DND-41 (cell line): Measurements from ENCODE around the gene NRXN2.

Experiments used
- ATAC-seq: fragments of 200-7000 bp; cut with Tn5 transposase; 3 replicates; pipeline ENCODE4 v1.9.1; 2021; ENCODE audit warnings: low read depth; ENCODE audit not compliant: insufficient read depth
- DNase-seq: peaks from one replicate; pipeline ENCODE4 v3.0.0-alpha.2; 2020
- H2AFZ ChIP-seq: 2 replicates; pipeline ENCODE4 v1.6.0; 2012; ENCODE audit warnings: low read depth, low read length
- H3K27ac ChIP-seq: 2 replicates; pipeline ENCODE4 v1.5.1; 2012; ENCODE audit warnings: low read length, inconsistent platforms
- H3K27me3 ChIP-seq: fragments of 200-600 bp; sonication (generic); 2 replicates; pipeline ENCODE4 v1.6.0; 2012; ENCODE audit warnings: low read length, mild to moderate bottlenecking, inconsistent platforms; ENCODE audit not compliant: insufficient read depth, poor library complexity
- H3K36me3 ChIP-seq: 2 replicates; pipeline ENCODE4 v1.5.1; 2012; ENCODE audit warnings: low read length, inconsistent platforms; ENCODE audit not compliant: insufficient read depth
- H3K4me1 ChIP-seq: 2 replicates; pipeline ENCODE4 v1.5.1; 2012; ENCODE audit warnings: mild to moderate bottlenecking, low read length; ENCODE audit not compliant: insufficient read depth
- H3K4me2 ChIP-seq: 2 replicates; pipeline ENCODE4 v1.6.0; 2012; ENCODE audit warnings: mild to moderate bottlenecking, moderate library complexity, low read length, inconsistent platforms; ENCODE audit not compliant: insufficient read depth
- H3K4me3 ChIP-seq, 2 experiments: fragments of 200-600 bp in 1 of 2; shearing (Covaris generic) in 1 of 2; 2 replicates each; pipeline ENCODE4 v1.5.1; 2012 to 2016; ENCODE audit warnings: inconsistent platforms in 2 of 2, low read length in 2 of 2, mild to moderate bottlenecking in 2 of 2, low read depth in 1 of 2, moderate library complexity in 1 of 2
- H3K79me2 ChIP-seq: 2 replicates; pipeline ENCODE4 v1.6.0; 2012; ENCODE audit warnings: low read length, inconsistent platforms; ENCODE audit not compliant: insufficient read depth
- H3K9ac ChIP-seq: 2 replicates; pipeline ENCODE4 v1.6.0; 2012; ENCODE audit warnings: low read depth, mild to moderate bottlenecking, inconsistent platforms, low read length, moderate library complexity
- H3K9me3 ChIP-seq: 2 replicates; pipeline ENCODE4 v1.5.1; 2012; ENCODE audit warnings: low read length, moderate library complexity, mild to moderate bottlenecking, inconsistent platforms; ENCODE audit not compliant: insufficient read depth, severe bottlenecking
- H4K20me1 ChIP-seq: 2 replicates; pipeline ENCODE4 v1.6.0; 2012; ENCODE audit warnings: low read length; ENCODE audit not compliant: insufficient read depth
- EZH2 ChIP-seq: IDR thresholded peaks from 3 replicates; pipeline ENCODE4 v1.6.1; 2012; ENCODE audit warnings: borderline replicate concordance, low read depth, mild to moderate bottlenecking, moderate library complexity, low read length, inconsistent platforms; ENCODE audit not compliant: severe bottlenecking
- TF ChIP-seq, protein P1 (sequence below): IDR thresholded peaks from 2 replicates; pipeline ENCODE4 v1.5.1; 2012; ENCODE audit warnings: borderline replicate concordance, low read length, moderate library complexity, mild to moderate bottlenecking; ENCODE audit not compliant: poor library complexity, severe bottlenecking; ENCODE audit errors: extremely low read depth

Gene NRXN2

DNA sequence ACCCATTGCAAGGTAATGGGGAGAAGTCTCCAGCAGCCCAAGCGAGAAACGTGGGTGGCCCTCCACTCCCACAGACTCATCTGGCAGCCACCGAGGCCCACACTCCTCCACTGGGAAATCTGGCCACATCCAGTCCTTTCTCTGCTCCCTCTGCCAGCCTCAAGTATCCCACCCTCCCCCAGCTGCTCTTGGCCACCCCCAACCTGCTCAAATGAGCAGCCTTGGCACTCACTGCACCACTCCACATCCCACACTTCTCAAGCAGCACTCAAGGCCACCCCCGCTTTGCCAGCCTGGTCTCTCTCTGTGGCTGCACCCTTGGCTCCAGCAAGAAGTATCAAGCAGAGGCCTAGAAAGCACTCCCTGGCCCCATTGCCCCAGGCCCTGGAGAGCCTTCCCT lies 103.8 kb downstream of the NRXN2 start:
- H3K4me1 ChIP-seq: peaks cover 18% of the 10 kb centered on the region
- no peaks in the 10 kb centered on the region for H4K20me1 ChIP-seq
- ATAC-seq (no peak), DNase-seq (no peak)
- H3K36me3 ChIP-seq: no peaks in the 10 kb centered on the region
- H3K9ac ChIP-seq: no peak overlapping the region
- no peak overlapping the region for H3K4me2 ChIP-seq
- H2AFZ ChIP-seq: no peak overlapping the region
- H3K4me3 ChIP-seq: no peak overlapping the region
- H3K27ac ChIP-seq: no peak overlapping the region
- no peaks in the 10 kb centered on the region for H3K79me2 ChIP-seq
- no peaks in the 10 kb centered on the region for H3K9me3 ChIP-seq
- H3K27me3 ChIP-seq: no peaks in the 10 kb centered on the region
- TF ChIP-seq, protein P1, sequence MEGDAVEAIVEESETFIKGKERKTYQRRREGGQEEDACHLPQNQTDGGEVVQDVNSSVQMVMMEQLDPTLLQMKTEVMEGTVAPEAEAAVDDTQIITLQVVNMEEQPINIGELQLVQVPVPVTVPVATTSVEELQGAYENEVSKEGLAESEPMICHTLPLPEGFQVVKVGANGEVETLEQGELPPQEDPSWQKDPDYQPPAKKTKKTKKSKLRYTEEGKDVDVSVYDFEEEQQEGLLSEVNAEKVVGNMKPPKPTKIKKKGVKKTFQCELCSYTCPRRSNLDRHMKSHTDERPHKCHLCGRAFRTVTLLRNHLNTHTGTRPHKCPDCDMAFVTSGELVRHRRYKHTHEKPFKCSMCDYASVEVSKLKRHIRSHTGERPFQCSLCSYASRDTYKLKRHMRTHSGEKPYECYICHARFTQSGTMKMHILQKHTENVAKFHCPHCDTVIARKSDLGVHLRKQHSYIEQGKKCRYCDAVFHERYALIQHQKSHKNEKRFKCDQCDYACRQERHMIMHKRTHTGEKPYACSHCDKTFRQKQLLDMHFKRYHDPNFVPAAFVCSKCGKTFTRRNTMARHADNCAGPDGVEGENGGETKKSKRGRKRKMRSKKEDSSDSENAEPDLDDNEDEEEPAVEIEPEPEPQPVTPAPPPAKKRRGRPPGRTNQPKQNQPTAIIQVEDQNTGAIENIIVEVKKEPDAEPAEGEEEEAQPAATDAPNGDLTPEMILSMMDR: no peak
- no peak for TF ChIP-seq EZH2

DNA sequence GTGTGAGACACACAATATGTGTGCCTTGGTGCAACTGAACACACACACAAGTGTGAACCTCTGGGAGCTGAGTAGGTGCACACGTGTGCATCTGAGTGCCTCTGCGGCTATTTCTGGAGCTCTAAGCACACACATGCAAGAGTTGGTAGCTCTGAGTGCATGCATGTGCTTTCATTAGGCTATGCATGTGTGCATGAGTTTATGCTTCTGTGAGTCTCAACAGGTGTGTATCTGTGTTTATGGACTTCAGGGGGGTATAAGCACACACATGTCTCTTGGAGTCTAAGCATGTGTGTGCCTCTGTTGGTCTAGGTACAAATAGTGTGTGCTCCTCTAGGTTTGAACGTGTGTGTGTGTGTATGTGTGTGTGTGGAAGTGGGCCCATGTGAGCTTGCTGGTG lies 106.2 kb downstream of the NRXN2 start:
- H2AFZ ChIP-seq: no peak overlapping the region
- no peak overlapping the region for H3K9ac ChIP-seq
- peaks cover 10% of the 10 kb centered on the region for H3K4me1 ChIP-seq
- no peak overlapping the region for H3K27ac ChIP-seq
- TF ChIP-seq EZH2: no peak
- TF ChIP-seq, protein P1: no peak
- no peaks in the 10 kb centered on the region for H3K9me3 ChIP-seq
- H3K36me3 ChIP-seq: no peaks in the 10 kb centered on the region
- H3K4me2 ChIP-seq: no peak overlapping the region
- H3K79me2 ChIP-seq: no peaks in the 10 kb centered on the region
- H3K4me3 ChIP-seq: no peak overlapping the region
- no peaks in the 10 kb centered on the region for H3K27me3 ChIP-seq
- ATAC-seq: no peak
- H4K20me1 ChIP-seq: no peaks in the 10 kb centered on the region
- no peak for DNase-seq

DNA sequence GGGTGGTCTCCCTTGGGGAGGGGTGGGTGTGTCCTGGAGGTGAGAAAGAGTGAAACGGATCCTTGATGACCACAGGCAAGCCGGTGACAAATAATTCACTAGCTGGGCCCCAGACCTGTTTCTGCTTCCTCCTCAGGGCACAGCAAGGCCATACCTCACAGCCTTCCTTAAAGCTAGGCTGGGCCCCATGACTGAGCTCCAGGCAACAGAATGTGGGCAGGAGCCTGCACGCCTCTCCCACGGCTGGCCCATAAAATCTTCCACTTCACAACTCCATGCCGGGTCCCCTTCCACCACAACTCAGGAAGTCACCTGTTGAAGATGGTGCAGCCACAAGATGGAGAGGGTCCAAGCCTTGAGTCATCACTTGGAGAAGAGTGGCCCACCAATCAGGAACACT lies 108.1 kb downstream of the NRXN2 start:
- no peak overlapping the region for H2AFZ ChIP-seq
- no peak overlapping the region for H3K4me2 ChIP-seq
- H3K4me3 ChIP-seq: no peak overlapping the region
- TF ChIP-seq, protein P1: no peak
- no peak for TF ChIP-seq EZH2
- H3K36me3 ChIP-seq: no peaks in the 10 kb centered on the region
- H3K9ac ChIP-seq: no peak overlapping the region
- H3K27ac ChIP-seq: no peak overlapping the region
- no peaks in the 10 kb centered on the region for H3K4me1 ChIP-seq
- no peaks in the 10 kb centered on the region for H4K20me1 ChIP-seq
- ATAC-seq (no peak), DNase-seq (no peak)
- no peaks in the 10 kb centered on the region for H3K27me3 ChIP-seq
- H3K79me2 ChIP-seq: no peaks in the 10 kb centered on the region
- no peaks in the 10 kb centered on the region for H3K9me3 ChIP-seq

DNA sequence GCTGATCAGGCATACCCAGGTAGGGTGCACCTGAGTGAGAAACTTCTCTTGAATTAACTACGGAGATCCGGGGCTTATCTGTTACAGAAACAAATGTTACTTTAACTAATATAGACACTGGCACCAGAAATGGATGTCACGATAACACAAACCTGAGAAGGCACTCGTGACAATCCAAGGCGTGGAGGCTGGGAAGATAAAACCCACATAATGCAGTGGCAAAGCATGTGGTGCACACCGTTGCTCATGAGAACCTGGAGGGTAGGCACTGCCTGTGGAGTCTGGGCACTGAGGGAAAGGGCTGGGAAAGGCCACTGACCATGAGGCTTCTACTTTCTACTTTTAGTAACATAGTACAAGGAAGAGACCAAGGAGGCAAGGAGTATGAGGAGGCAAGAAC lies 109.3 kb downstream of the NRXN2 start:
- no peak for ATAC-seq
- no peak overlapping the region for H2AFZ ChIP-seq
- no peaks in the 10 kb centered on the region for H3K27me3 ChIP-seq
- H3K36me3 ChIP-seq: no peaks in the 10 kb centered on the region
- no peak for TF ChIP-seq EZH2
- TF ChIP-seq, protein P1: no peak
- H3K4me3 ChIP-seq: no peak overlapping the region
- H3K4me1 ChIP-seq: no peaks in the 10 kb centered on the region
- no peak overlapping the region for H3K27ac ChIP-seq
- no peak overlapping the region for H3K4me2 ChIP-seq
- no peak overlapping the region for H3K9ac ChIP-seq
- no peak for DNase-seq
- H3K9me3 ChIP-seq: no peaks in the 10 kb centered on the region
- no peaks in the 10 kb centered on the region for H4K20me1 ChIP-seq
- no peaks in the 10 kb centered on the region for H3K79me2 ChIP-seq
